HG03196 (cell line): ENCODE results near the gene ERGIC1.
"Not testable (repeated sequence)": the region's sequence is repeated elsewhere in the genome, so short reads cannot be mapped to it uniquely, and the experiment has no call there.

ENCODE experiments used
- ATAC-seq: cut with Tn5 transposase; IDR thresholded peaks from one replicate; pipeline ENCODE4 v1.9.1; 2021; ENCODE audit not compliant: unreplicated experiment

ERGIC1 gene, protein sequence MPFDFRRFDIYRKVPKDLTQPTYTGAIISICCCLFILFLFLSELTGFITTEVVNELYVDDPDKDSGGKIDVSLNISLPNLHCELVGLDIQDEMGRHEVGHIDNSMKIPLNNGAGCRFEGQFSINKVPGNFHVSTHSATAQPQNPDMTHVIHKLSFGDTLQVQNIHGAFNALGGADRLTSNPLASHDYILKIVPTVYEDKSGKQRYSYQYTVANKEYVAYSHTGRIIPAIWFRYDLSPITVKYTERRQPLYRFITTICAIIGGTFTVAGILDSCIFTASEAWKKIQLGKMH

DNA sequence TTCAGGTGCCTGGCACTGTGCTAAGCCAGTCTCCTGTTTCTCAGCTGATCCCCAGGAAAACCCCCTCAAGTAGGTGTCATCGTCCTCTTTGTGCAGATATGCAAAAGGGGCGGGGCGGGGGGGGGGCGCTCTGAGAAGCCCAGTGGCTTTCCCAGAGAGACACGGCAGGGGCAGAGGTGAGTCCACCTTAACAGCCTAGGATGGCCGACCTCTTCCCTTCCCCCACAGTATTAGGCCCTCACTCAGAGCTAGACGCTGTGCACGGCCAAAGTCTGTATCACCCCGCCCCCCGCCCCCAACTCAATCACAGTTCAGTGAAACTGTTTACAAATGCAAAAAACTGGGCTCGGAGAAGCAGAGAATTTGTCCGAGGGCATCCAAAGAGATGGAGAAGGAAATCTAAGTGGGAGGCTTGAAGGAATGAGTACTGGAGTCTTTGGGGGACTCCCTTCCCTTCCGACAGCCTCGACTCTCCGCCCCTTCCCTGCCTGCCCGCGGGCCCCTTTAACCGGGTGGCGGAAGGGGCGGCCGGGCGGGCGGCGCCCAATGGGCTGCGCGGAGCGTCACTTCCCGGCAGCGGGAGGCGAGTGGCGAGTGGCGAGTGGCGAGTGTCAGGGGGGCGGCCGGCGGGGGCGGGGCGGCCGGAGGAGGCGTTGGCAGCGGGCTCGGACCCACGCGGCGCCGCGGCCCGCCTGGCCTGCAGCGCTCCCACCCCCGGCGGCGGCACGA lies at the start of gene ERGIC1:
Gene ERGIC1, plus strand, starts transcription at position 566 of the 729 bp plus-strand sequence. Its CDS starts 163 bp downstream, at position 729.
- peak; percentile 68 for ATAC-seq

DNA sequence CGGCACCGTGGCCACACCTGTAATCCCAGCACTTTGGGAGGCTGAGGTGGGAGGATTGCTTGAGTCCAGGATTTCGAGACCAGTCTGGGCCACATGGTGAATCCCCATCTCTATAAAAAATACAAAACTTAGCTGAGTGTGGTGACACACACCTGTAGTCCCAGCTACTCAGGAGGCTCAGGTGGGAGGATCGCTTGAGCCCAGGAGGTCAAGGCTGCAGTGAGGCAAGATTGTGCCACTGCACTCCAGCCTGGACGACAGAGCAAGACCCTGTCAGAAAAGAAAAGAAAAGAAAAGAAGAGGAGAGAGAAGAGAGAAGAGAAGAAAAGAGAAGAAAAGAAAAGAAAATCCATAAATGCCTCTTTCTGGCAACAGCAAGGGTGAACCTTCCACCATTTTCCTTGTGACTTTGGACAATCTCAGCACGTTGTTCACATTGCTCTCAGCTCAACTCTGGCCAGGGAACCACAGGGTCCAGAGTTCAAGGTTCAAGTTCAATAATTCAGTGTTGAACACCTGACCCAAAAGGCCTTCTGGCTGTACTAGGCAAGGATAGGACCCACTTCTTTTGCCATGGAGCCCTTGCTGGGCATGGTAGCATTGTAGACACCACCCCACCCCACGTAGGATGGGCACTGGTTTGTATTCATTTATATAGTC lies 48.5 kb upstream of the ERGIC1 start:
- no peak for ATAC-seq

DNA sequence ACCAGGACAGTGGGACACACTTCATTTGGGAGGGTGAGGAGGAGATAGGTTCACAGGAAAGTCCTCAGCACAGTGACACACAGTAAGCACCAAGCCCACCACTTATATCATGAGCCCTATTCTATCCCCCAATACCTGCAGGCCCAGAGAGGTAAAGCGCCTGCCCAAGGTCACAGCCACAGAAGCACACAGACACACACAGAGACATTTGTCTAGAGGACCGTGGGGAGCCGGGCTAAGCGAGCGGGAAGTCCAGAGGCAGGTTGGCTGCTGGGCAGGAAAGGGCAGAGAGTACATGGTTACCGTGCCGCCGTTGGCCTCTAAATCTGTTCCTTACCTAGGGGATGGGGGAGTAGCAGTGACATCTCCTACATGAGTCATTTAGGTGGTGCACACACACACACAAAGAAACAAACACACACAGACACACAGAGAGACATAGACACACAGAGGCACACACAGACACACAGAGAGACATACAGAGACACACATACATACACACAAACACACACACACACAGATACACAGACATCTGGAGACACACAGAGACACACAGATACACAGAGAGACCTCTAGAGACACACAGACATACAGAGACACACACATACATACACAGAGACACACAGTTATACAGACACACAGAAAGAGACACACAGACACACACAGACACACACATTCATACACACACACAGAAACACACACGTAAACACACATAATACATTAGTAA lies 47.2 kb upstream of the ERGIC1 start:
- no peak for ATAC-seq

DNA sequence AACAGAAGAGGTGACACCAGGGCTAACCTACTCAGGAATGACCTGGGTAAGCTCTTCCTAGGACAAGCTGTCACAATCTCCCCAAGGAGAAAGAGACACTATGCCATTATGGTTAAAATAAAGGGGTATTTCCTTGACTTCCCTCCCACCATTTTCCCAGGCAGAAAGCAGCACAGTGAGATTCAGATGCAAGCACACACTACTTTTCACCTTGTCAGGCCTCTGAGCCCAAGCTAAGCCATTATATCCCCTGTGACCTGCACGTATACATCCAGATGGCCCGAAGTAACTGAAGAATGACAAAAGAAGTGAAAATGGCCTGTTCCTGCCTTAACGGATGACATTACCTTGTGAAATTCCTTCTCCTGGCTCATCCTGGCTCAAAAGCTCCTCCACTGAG lies 46.5 kb upstream of the ERGIC1 start:
- ATAC-seq = not testable (repeated sequence)

DNA sequence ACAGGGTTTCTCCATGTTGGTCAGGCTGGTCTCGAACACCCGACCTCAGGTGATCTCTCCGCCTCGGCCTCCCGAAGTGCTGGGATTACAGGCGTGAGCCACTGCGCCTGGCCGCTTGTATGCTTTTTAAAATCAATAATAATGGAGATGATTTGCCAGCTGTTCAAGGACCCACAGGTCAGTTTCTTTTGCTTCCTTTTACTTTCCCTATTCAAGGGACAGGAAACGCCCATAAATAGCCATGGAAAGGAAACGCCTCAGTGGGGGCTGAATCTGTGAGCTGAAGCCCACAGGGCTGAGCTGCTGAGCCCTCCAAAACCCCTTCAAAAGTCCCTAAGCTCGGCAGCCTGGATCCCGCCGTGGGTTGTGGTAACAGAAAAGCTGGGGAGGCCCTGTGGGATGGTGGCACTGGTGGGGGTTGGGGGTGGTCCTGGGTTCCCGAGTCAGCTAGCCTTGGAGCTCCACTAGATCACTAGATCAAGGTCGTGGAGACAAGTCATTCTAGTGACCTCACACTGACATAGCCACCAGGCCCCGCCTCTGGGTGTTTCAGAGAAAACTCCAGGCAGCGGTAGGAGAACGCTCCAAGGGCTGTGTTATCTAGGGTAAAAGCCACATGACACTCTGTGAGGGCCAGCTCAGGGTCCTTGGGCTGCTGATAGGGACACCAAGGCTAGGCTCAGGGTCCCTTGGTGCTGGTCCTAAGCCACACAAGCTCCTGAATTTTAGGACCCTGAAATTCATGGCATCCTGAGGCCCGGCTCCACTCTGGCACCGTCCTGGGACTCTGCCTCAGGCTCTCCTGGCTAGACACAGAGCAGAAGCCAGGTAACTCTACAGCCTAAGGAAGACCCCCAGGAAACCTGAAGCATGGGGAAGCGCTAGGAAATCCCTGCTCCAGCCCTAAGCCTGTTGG lies 45.0 kb upstream of the ERGIC1 start:
- ATAC-seq = no peak

DNA sequence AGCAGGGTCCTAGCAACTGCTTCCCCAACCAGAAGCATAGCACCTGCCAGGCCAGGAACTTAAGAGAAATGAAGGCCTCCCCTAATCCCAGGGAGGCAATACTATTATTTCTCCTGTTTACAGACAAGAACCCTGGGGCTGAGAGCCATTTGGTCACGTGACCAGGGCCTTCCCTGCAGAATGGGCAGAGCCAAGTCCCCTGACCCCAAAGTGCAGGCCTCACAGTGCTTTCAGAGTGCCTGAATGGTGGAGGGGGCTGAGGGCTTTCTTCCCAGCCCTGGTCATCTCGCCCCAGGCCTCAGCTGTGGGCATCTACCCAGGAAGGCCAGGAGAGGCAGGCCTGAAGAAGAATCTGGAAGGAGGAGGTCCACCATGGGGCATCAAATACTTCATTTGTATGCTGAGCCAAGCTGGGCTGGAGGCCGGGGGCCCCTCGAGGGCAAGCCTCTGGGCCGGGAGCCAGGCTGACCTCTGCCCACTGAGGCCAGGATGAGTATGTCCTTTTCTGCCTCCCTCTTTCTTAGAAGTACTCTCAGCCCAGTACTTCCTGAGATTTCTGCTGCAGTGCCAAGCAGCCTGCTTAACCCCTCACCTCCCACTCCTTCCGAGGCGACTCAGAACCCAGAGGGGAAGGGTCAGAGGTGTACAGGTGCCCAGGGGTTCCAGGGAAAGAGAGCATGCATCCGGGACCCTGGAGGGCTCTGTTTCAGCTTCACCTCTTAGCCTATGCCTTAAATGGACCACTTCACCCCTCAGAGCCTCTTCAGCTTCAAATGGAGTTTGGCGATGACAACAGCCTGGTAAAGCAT lies 44.2 kb upstream of the ERGIC1 start:
- no peak for ATAC-seq

DNA sequence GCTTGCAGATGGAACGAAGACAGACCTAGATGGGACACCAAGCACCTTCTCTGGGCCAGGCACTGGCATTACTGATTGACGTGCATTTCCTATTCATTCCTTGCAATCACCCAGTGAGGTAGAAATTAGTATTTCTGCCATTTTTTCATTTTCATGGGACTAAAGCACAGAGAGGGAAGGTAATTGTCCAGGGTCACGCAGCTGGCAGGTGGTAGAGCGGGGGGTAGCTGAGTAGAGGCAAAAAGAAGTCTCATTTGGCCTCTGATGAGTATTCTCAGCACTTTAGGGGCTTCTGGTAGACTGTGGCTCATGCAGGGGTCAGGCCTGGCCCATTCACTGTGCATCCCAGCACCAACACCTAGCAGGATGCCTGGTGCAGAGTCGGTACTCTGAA lies 43.6 kb upstream of the ERGIC1 start:
- no peak for ATAC-seq

DNA sequence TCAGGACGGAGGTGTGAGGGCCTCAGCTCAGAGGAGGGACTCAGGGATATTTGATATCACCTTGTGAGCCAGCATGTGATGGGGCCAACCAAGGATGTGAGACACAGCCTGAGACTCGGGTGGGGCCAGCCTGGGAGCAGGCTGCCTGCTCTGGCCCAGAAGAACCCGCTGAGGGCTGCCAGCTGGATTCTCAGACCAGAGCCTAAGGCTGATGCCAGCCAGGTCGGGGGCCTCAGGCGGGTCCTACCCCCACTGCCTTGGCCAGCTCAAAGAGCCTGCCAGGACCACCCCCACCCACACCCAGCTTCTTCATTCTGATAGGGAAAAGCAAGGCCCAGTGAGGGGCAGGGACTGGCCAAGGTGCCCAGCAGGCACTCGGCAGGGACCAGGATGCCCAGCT lies 42.8 kb upstream of the ERGIC1 start:
- ATAC-seq = no peak

DNA sequence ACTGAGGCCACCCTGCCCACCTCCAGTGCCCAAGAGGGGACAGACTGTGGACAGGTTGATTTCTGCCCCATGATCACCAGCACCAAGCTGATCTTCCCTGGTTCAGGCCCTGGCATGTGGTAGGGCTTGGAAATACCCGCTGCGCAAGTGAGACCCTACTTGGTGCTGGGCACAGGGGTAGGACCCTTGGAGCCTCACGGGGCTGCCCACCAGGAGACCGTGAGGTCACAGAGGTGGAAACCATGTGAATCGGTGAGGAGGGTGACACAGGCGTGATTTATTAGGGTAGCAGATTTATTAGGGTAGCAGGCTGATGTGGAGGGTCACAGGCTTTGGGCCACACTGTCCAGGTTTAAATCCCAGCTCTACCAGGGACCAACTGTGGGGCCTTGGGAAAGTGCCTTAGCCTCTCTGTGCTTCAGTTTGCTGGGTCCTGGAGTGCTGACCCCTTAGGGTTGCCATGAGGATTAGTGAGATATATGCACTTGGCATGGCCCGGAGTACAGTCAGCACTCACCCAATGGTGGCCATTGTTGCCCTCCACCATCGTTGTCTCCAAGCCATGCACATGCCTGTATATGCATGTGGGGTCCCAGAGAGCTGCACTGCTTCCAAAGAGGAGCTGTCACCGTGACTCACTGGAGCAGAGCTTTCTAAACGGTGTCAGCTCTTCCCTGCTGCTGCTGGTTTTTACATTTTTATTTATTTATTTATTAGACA lies 42.2 kb upstream of the ERGIC1 start:
- ATAC-seq = no peak

DNA sequence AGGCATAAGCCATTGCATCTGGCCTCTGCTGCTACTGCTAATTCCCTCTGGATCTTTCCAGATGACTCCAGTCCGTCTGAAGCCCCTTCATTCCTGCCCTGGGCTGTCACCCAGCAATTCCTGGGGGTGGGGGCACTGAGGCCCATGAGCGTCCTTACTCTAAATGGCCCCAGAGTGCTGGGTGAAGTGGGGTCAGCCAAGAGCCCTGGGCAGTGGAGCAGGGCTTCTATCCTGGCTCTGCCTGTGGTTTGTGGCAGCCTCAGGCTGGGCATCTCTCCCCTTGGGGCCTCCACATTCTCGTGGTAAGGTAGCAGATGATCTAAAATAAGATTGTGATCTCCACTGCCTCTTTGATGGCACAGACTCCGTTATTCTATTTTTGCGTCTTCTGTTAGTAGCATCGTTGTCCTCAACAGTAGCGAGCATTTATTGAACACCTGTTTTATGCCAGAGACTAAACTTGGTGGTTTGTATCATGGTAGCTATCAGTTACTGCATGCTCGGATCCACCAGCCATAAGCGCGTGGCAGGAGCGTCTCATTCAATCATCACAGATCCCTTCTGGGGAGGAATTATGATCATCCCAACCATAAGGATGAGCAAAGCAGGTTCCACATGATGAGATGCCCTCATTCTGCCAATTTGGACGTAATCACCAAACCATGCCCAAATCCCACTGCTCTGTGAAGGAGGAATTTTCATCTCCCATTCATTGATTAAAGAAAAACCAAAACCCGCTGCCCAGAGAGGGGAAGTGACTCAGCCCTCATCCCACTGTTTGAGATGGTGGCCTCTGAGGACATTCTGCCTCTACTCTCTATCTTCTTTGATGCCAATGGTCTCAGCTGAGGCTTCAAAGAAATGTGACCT lies 41.1 kb upstream of the ERGIC1 start:
- no peak for ATAC-seq

DNA sequence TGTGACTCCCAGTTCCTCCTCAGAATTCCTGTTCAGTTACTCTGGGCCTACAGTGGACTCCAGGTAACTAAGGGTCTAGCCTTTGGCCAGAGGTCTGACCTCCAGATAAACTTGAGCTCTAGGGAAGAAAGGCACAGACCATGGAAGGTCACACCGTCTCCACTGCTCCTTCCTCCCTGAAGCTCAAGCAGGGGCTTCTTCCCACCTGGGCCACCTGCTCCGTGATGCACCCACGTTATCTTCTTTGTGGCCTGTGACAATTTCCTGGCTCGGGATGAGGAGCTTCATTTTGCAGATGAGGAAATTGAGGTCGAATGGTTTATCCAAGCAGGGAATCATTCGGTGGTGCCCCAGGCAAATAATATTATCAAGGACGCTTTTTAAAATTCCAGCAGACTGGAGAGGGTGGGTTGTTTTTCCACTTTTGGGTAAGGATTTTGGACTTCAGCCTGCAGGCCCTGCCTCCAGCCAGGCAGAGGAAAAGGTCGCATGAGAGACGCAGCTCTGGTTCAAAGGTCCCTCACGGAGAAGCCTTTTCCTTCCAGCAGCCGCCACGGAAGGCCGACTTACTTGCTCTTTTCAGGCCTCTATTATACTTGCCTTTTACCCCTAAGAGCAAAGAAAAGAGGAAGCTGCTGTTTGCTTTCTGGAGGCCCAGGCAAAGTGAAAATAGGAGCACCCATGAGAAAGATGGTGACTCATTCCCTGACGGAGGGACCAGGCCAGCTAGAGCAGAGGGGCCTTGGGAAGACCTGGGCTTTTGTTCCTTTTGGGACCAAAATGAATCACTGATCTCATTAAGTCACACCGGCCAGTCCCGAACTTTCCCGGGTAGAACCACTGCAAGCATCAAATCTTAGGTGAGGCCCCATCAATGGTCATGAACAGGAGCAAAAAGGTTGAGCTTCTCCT lies 40.2 kb upstream of the ERGIC1 start:
- ATAC-seq = no peak

DNA sequence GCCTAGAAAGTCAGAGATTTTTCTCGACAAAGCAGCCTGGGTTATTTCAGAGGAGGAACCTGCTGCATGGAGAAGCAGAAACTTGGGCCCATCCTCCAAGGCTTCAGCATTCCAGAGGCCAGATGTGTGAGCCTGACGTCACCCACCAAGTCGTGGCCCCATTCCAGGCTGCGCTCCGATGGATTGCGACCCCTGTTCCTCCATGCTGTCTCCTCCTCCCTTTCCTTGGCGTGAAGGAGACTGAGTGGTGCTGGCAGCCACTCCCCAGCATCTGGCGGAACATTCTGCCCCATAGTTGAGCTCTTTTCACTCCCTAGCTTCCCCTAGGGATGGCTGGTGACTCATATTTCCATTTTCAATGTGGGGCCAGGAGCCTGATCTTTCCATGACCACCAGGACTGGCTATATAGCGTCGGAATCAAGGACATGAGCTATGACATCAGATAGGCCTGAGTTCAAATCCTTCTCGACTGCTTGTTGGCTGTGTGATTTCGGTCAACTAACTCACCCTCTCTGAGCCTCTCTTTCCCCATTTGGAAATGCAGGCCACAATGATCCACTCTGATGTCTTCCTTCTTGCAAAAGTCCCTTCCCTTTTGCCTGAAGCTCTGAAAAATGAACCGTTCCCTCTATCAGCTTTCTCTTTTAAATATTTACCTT lies 38.6 kb upstream of the ERGIC1 start:
- no peak for ATAC-seq

DNA sequence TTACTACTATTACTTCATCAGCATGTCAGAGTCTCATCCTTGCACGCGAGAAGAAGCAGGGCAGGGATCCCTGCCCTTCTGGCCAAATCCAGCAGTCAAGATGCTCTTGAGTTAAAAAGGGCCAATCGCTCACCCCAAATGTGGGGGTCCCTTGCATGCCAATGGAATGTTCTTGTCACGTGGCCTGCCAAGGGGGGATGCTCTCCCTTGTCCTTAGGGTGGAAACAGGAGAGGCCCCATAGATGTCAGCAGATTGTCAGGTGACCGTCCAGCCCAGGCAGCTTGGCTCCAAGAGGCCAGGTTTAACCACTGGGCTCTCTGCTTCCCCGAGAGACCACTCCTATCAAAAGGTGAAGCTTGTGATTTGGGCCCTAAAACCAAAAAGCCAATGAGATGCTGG lies 37.7 kb upstream of the ERGIC1 start:
- no peak for ATAC-seq

DNA sequence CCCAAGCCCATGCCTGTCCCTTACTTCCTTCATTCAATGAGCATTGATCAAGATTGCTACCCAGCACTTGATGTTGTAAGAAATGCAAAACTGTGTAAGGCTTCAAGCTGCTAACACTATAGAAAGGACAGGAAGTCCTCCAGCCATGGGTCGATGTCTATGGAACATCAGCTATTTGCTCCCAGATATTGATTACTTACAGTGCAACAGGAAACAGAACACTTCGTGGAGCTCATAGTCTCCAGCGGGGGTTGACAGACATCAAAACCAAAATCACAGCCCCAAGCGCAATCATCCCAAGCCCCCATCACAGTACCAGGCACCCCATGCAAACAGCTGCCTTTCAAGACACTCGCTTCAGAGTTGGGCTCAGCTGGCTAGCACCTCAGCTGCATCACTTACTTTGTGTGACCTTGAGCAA lies 36.3 kb upstream of the ERGIC1 start:
- ATAC-seq = no peak

DNA sequence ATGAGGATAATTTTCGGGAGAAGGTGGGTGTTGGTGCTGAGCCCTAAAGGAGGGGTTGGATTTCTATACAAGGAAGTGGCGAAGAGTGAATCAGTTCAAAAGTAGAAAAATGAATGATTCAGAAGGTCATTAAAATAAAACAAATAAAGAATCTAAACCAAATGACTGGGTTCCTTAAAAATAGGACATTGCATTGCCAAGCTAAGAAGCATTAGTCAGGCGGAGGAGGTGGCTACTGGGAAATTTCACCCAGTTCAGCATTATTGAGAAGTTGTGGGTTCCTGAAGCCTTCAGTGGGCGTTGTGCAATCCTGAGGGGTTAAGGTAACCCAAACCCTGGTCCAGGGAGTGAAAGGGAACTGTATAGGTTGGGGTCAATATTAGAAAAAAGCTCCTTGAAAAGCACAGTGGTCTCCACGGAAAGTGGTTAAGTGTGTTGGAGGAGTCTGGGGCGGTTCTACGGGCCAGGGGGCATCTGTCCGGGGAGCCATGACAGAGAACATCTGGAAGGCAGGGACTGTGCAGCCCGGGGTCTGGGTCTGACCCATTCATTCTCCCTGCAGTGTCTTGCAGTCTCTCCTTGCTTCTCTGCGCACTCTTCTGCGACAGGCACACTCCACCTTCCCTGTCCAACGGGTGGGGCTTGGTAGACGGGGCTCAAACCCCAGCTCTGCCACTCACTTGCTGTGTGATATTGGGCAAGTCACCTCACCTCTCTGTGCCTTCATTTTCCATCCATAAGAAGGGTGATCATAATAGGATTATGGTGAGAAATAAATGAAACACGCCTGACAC lies 35.4 kb upstream of the ERGIC1 start:
- no peak for ATAC-seq

DNA sequence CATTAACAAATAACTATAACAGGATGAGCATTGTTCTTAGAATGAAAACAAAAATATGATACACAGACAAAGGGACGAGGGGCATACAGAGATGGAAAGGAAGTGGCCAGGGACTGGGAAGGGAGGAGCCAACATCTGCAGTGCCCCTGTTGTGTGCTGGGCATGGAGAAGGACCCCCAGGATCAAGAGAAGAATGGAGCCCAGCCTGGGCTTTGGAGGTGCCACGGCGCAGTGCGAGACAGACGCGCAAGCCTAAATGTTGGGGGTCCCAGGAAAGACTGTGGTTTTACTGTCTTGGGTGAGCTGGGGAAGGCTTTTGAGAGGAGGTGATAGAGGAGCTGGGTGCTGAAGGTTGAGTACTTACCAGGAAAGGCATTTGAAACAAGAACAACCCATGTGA lies 34.6 kb upstream of the ERGIC1 start:
- ATAC-seq = no peak
